Suprapubic skin (tissue), 3 donors: ENCODE measurements around the gene FRMD4B.

ENCODE experiments used
- CTCF ChIP-seq, 2 donors: fragments of 200-600 bp in 1 of 2; fragments of 450-650 bp in 1 of 2; sonication (generic) in 1 of 2; IDR thresholded peaks; one replicate each; pipeline ENCODE4 v1.5.1; 2016 to 2019; ENCODE audit warnings: antibody characterized with exemption in 2 of 2, mild to moderate bottlenecking in 1 of 2, moderate library complexity in 1 of 2
- EP300 ChIP-seq: sonication (generic); formaldehyde crosslinking; IDR thresholded peaks from one replicate; pipeline ENCODE4 v1.6.1; 2017; ENCODE audit warnings: antibody characterized with exemption

- TF ChIP-seq CTCF (IDR thresholded peaks at IDR 0.05), result no peak
- no peak for TF ChIP-seq EP300
Measured at GRCh38 chr3:69283496-69283895, 102.4 kb downstream of the FRMD4B start.
